K562 (cell line): ENCODE data around the gene PRLH.

Source experiments
- CHCHD3 ChIP-seq: fragments of 250-450 bp; sonication (Bioruptor Pico); IDR thresholded peaks from 2 replicates; pipeline ENCODE4 v2.1.2; 2022; ENCODE audit warnings: mild to moderate bottlenecking
- NCOA2 ChIP-seq, 2 experiments: fragments of 450-650 bp; IDR thresholded peaks; 2 replicates each; pipeline ENCODE4 v1.6.1; 2018; ENCODE audit warnings: mild to moderate bottlenecking in 2 of 2, moderate library complexity in 1 of 2; ENCODE audit not compliant: partially characterized antibody in 2 of 2
- POLR2AphosphoS5 ChIP-seq: IDR thresholded peaks from 2 replicates; pipeline ENCODE4 v1.6.1; 2011; ENCODE audit warnings: mild to moderate bottlenecking, low read depth, low read length, moderate library complexity; ENCODE audit not compliant: control insufficient read depth, insufficient read depth
- TF ChIP-seq, protein P1 (sequence below), 3 experiments: fragments of 200-800 bp in 1 of 3; sonication (Bioruptor generic) in 1 of 3; sonication (generic) in 1 of 3; formaldehyde crosslinking in 1 of 3; IDR thresholded peaks; 2 replicates each; pipeline versions ENCODE4 v1.6.1 to v1.8.0; 2016 to 2022; ENCODE audit warnings: mild to moderate bottlenecking in 2 of 3, missing compliant biosample characterization in 2 of 3, missing genetic modification characterization in 2 of 3, missing genetic modification reagents in 1 of 3
- TF ChIP-seq, protein P2 (sequence below), 3 experiments: IDR thresholded peaks in 2 of 3; conservative IDR thresholded peaks in 1 of 3; 2 replicates each; pipeline ENCODE4 v1.5.1; 2011 to 2012; ENCODE audit warnings: low read length in 3 of 3, mild to moderate bottlenecking in 3 of 3, control low read depth in 2 of 3, improper control_type of control experiment in 1 of 3, inconsistent platforms in 1 of 3, low read depth in 1 of 3, mixed read lengths in 1 of 3, moderate library complexity in 1 of 3; ENCODE audit not compliant: insufficient read depth in 2 of 3

DNA sequence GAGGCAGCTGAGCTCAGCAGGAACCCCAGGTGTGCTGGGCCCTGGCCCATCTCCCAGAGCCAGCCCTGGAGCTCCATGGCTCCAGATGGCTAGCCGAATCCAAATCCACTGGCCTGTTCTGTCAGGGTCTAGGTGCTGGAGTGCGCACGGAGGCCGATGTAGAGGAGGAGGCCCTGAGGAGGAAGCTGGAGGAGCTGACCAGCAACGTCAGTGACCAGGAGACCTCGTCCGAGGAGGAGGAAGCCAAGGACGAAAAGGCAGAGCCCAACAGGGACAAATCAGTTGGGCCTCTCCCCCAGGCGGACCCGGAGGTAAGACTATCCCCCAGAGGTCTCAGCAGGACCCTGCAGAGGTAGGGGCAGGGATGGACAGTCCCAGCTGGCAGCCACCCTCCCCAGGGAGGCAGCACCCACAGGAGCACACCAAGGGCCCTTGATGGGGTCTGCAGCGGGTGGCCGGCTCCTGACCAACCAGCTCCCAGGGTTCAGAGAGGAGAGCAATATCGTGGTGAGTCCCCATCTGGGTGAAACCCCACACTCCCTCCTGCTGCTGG, 26.1 kb upstream of the PRLH start:
- TF ChIP-seq NCOA2 (IDR thresholded peaks at IDR 0.05; ENCODE audit: partially characterized antibody in 2 of 2): no peak
- TF ChIP-seq, protein P1, sequence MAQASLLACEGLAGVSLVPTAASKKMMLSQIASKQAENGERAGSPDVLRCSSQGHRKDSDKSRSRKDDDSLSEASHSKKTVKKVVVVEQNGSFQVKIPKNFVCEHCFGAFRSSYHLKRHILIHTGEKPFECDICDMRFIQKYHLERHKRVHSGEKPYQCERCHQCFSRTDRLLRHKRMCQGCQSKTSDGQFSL (CRISPR knock-in tag; IDR thresholded peaks at IDR 0.05): no peak
- TF ChIP-seq, protein P1 (tag; IDR thresholded peaks at IDR 0.05): no peak
- TF ChIP-seq, protein P2, sequence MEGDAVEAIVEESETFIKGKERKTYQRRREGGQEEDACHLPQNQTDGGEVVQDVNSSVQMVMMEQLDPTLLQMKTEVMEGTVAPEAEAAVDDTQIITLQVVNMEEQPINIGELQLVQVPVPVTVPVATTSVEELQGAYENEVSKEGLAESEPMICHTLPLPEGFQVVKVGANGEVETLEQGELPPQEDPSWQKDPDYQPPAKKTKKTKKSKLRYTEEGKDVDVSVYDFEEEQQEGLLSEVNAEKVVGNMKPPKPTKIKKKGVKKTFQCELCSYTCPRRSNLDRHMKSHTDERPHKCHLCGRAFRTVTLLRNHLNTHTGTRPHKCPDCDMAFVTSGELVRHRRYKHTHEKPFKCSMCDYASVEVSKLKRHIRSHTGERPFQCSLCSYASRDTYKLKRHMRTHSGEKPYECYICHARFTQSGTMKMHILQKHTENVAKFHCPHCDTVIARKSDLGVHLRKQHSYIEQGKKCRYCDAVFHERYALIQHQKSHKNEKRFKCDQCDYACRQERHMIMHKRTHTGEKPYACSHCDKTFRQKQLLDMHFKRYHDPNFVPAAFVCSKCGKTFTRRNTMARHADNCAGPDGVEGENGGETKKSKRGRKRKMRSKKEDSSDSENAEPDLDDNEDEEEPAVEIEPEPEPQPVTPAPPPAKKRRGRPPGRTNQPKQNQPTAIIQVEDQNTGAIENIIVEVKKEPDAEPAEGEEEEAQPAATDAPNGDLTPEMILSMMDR (IDR thresholded peaks at IDR 0.05 in 2 of 3, conservative IDR thresholded peaks at IDR 0.05 in 1 of 3; ENCODE audit: insufficient read depth in 2 of 3, low read depth in 1 of 3, low read length in 3 of 3): no peak
- no peak for TF ChIP-seq CHCHD3 (CRISPR knock-in tag)
- TF ChIP-seq POLR2AphosphoS5: no peak
